KOPT-K1 (cell line): ENCODE data around the gene NKAIN1.

ENCODE experiments used
- H3K27ac ChIP-seq: fragments of 200-600 bp; sonication (generic); 2 replicates; pipeline ENCODE4 v1.5.1; 2016; ENCODE audit warnings: antibody characterized with exemption, mild to moderate bottlenecking, low read depth, low read length; ENCODE audit not compliant: poor library complexity, severe bottlenecking
- H3K36me3 ChIP-seq: fragments of 200-600 bp; sonication (generic); 2 replicates; pipeline ENCODE4 v1.5.1; 2017; ENCODE audit warnings: antibody characterized with exemption, mild to moderate bottlenecking, low read length, moderate library complexity; ENCODE audit not compliant: insufficient read depth
- H3K9me3 ChIP-seq: fragments of 200-600 bp; sonication (generic); 2 replicates; pipeline ENCODE4 v1.5.1; 2017; ENCODE audit warnings: antibody characterized with exemption, low read length, mild to moderate bottlenecking; ENCODE audit not compliant: insufficient read depth, poor library complexity, severe bottlenecking

Gene NKAIN1

DNA sequence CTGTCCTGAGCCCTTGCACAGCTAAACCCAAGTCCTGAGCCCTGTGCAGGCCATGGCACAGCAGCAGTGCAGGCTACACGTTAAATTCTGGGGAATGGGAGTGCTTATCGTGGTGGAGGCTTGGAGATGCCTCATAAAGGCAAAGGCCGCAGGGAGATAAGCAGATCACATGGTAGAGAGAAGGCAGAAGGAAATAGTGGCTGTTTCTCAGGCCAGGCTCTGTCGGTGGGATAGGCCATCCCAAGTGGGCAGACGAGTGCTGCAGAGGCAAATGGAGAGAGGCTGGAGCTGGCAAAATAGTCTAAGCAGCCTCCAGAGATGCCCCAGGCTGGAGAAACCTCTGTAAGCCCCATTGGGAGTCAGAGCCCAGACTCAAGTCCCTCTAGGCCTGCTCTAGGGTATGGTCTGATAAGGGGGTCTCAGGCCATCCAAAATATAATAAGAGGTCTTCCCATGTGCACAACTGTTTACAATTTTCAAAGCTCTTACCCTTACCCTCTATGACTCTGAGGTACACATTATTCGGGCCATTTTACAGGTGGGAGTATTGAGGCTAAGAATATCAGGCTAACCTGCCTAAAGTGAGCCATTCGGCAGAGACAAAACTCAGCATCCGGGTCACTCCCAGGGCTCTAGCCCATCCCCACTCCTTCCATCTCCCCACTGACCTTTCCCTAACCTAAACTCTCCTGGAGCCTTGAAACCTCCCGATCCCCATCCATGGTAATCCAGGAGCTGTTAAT lies 79.6 kb downstream of the NKAIN1 start:
- Histone ChIP-seq H3K27ac (no peak overlapping the region), H3K36me3 (no peaks in the 10 kb centered on the region), H3K9me3 (no peaks in the 10 kb centered on the region)

DNA sequence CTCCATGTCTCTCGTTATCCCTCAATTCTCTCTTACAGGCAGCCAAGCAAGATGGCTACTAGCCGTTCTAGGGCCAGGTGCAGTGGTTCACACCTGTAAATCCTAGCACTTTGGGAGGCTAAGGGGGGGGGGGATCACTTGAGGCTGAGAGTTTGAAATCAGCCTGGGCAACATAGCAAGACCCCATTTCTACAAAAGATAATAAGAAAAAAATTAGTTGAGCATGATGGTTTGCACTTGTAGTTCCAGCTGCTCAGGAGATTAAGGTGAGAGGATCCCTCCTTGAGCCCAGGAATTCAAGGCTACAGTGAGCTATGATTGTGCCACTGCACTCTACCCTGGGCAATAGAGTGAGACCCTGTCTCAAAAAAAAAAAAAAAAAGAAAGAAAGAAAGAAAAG lies 80.4 kb downstream of the NKAIN1 start:
- Histone ChIP-seq H3K36me3 (no peaks in the 10 kb centered on the region), H3K27ac (no peak overlapping the region)

GRCh38 chr1:31155216-31155806 lies 84.4 kb downstream of the NKAIN1 start:
- Histone ChIP-seq H3K27ac (peak overlapping the region; percentile 54), H3K9me3 (no peaks in the 10 kb centered on the region), H3K36me3 (no peaks in the 10 kb centered on the region)

More for the DNA sequence above, 80.4 kb downstream of the NKAIN1 start:
- no peaks in the 10 kb centered on the region for H3K9me3 ChIP-seq

DNA sequence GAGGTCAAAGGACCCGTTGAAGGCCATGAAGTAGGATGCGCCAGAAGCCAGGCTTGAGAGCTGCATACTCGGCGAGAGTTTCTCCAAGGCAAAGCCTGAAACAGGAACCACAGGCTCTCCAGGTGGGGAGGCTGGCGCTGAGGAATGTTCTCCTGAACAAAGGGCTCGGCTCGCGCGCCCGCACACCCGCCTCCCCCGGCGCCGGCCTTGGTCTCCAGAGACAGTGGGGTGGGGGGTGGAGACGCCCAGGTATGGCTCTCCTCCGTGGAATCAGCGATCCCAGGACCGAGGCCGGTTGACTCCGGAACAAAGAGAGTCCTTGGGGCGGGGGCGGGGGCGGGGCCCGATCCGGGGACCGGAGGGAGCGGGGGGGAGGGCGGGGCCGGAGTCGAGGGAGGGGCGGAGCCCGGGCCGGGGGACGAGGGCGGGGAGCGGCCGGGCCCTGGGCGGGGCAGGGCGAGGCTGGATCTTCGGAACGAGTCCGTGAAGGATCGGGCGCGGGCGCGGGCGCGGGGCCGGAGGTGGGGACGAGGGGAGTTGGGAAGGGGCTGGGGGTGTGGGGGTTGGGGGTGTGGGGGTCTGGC lies 85.0 kb downstream of the NKAIN1 start:
- peak overlapping the region; percentile 32 for H3K27ac ChIP-seq
- H3K36me3 ChIP-seq = no peaks in the 10 kb centered on the region
- no peaks in the 10 kb centered on the region for H3K9me3 ChIP-seq

- H3K27ac ChIP-seq = peak overlapping the region; percentile 32
- H3K9me3 ChIP-seq = no peaks in the 10 kb centered on the region
- H3K36me3 ChIP-seq = no peaks in the 10 kb centered on the region
These were observed 85.6 kb downstream of the NKAIN1 start for GRCh38 chr1:31154000-31154631.

- Histone ChIP-seq H3K27ac (no peak overlapping the region), H3K9me3 (no peaks in the 10 kb centered on the region), H3K36me3 (no peaks in the 10 kb centered on the region)
These were observed 86.3 kb downstream of the NKAIN1 start for GRCh38 chr1:31153423-31153822.

DNA sequence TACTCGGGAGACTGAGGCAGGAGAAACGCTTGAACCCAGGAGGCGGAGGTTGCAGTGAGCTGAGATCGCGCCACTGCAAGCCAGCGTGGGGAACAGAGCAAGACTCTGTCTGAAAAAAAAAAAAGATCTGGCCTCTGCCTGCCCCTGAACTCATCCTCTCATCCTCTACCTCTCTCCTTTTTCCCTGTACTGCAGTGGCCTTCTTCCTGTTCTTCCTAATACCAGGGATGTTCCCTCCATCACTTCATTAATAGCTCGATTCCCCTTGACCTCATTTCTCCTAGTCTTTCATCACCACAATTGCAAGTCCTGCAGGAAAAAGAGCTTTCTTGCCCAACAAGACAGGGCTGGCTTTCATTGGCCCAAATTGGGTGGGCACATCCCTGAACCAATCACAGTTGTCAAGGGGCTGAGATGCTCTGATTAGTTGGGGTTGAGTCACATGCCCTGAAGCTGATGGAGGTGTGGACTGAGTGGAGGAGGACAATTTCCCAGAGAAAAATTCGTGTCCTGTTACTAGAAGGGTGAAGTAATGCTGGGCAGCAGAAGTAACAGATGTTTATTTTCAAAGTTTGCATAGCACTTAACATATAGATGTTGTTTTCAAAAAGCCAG lies 87.4 kb downstream of the NKAIN1 start:
- H3K36me3 ChIP-seq = no peaks in the 10 kb centered on the region
- no peaks in the 10 kb centered on the region for H3K9me3 ChIP-seq
- H3K27ac ChIP-seq = no peak overlapping the region

- Histone ChIP-seq H3K9me3 (no peaks in the 10 kb centered on the region), H3K27ac (no peak overlapping the region), H3K36me3 (no peaks in the 10 kb centered on the region)
These were observed 88.3 kb downstream of the NKAIN1 start for GRCh38 chr1:31151402-31151801.

DNA sequence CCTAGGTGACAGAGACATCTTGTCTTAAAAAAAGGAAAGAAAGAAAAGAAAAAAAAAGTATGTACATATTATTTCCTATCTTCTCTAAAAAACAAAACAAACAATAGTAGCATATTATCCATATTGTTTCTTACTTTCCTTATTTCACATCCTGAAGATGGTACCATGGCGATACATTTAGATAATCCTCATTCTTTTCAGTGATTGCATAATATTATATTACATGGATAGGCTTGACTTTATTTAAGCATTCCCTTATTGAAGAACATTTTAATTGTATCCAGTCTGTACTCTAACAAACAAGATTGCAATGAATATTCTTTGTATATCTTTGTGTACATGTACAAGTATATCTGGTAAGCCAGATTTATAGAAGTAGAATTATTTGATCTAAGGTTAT lies 91.3 kb downstream of the NKAIN1 start:
- Histone ChIP-seq H3K36me3 (no peaks in the 10 kb centered on the region), H3K27ac (no peak overlapping the region), H3K9me3 (no peaks in the 10 kb centered on the region)

DNA sequence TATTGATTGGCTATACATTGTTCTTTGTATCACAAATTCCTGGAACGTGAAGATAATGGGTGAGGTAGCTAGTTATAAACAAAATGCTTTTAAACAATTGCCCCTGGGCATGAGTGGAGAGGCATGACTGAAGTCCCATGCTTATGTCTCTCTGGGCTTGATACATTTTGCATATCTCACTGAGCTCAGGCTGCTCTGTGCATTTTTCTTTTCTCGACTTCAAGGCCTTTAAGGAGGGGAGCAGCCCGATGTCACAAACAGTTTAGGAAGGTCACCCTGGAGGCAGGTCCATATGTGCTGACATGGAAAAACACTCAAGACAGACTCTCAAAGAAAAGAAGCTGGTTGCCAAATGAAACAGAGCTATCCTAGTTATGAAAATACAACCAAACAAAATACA lies 94.0 kb downstream of the NKAIN1 start:
- no peaks in the 10 kb centered on the region for H3K9me3 ChIP-seq
- no peak overlapping the region for H3K27ac ChIP-seq
- H3K36me3 ChIP-seq = no peaks in the 10 kb centered on the region

- no peaks in the 10 kb centered on the region for H3K9me3 ChIP-seq
- no peaks in the 10 kb centered on the region for H3K36me3 ChIP-seq
- H3K27ac ChIP-seq = no peak overlapping the region
These were observed 95.2 kb downstream of the NKAIN1 start for GRCh38 chr1:31144442-31144841.

DNA sequence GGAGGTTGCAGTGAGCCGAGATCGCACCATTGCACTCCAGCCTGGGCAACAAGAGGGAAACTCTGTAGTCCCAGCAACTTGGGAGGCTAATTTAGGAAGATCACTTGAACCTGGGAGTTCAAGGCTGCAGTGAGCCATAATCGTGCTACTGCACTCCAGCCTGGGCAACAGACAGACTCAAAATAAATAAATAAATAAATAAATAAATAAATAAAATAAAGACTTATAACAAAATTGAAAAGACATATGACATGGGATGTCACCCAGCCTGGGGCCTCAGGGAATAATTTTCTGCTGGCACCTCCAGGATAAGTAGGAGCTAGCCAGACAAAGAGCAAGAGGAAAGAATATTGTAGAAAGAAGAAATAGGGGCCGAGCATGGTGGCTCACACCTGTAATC lies 96.2 kb downstream of the NKAIN1 start:
- Histone ChIP-seq H3K27ac (no peak overlapping the region), H3K9me3 (no peaks in the 10 kb centered on the region), H3K36me3 (no peaks in the 10 kb centered on the region)

DNA sequence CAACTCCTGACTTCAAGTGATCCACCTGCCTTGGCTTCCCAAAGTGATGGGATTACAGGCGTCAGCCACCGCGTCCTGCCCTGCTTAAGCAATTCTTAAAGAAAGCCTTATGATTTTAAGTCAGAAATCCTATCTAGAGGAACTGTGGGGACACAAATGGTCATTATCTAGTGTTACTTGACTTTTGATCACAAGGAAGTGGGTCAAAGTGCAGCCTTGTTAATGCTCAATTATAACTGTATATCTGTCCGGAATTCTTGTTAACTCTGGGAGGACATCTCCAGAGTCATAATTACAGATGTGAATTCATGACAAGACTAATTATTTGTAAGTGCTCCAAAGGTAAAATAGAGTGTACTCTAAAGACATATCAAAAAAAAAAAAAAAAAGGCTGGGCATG lies 97.3 kb downstream of the NKAIN1 start:
- H3K9me3 ChIP-seq = no peaks in the 10 kb centered on the region
- no peak overlapping the region for H3K27ac ChIP-seq
- H3K36me3 ChIP-seq = no peaks in the 10 kb centered on the region

- Histone ChIP-seq H3K36me3 (no peaks in the 10 kb centered on the region), H3K9me3 (no peaks in the 10 kb centered on the region), H3K27ac (no peak overlapping the region)
These were observed 99.4 kb downstream of the NKAIN1 start for GRCh38 chr1:31140299-31140698.
